Measurements from ENCODE around the gene CTTNBP2NL.
"Not testable (repeated sequence)": the region's sequence is repeated elsewhere in the genome, so short reads cannot be mapped to it uniquely, and the experiment has no call there.

Gene CTTNBP2NL

GRCh38 chr1:112389689-112390088 is 6.3 kb upstream of the CTTNBP2NL start:
- H3K4me3 Mint-ChIP-seq, result no peak overlapping the region
- H3K27ac Mint-ChIP-seq, result no peak overlapping the region
- H3K27me3 Mint-ChIP-seq (ENCODE audit: low read depth), result peaks cover 8% of the 10 kb centered on the region
- no peaks in the 10 kb centered on the region for H3K36me3 Mint-ChIP-seq (ENCODE audit: low read depth)
- no peak for TF ChIP-seq CTCF (IDR thresholded peaks at IDR 0.05; ENCODE audit: unreplicated experiment in 3 of 3)
- peaks cover 20% of the 10 kb centered on the region for H3K4me1 Mint-ChIP-seq
- H3K9me3 Mint-ChIP-seq, result no peaks in the 10 kb centered on the region

GRCh38 chr1:112390335-112390734 is 5.7 kb upstream of the CTTNBP2NL start:
- H3K4me3 Mint-ChIP-seq, result peak overlapping the region in 2 of 3 experiments; percentile 11 to 15
- not testable (repeated sequence) for H3K27me3 Mint-ChIP-seq (ENCODE audit: low read depth); H3K9me3 Mint-ChIP-seq; H3K36me3 Mint-ChIP-seq (ENCODE audit: low read depth)
- H3K27ac Mint-ChIP-seq, result peak overlapping the region in 1 of 3 experiments; percentile 86
- H3K4me1 Mint-ChIP-seq, result peaks cover 26% of the 10 kb centered on the region

- peaks cover 8% of the 10 kb centered on the region for H3K27me3 Mint-ChIP-seq (ENCODE audit: low read depth)
- H3K9me3 Mint-ChIP-seq, result no peaks in the 10 kb centered on the region
- no peaks in the 10 kb centered on the region for H3K36me3 Mint-ChIP-seq (ENCODE audit: low read depth)
- peak overlapping the region; percentile 75 to 96 (median 86) for H3K27ac Mint-ChIP-seq
- H3K4me1 Mint-ChIP-seq, result peaks cover 32% of the 10 kb centered on the region
- TF ChIP-seq CTCF (IDR thresholded peaks at IDR 0.05; ENCODE audit: unreplicated experiment in 3 of 3), result peak; percentile 90 to 96 (median 92)
- H3K4me3 Mint-ChIP-seq, result peak overlapping the region; percentile 87 to 90 (median 89)
Measured at GRCh38 chr1:112390775-112391602, 5.0 kb upstream of the CTTNBP2NL start.

GRCh38 chr1:112391603-112391940 is 4.4 kb upstream of the CTTNBP2NL start:
- TF ChIP-seq CTCF (IDR thresholded peaks at IDR 0.05; ENCODE audit: unreplicated experiment in 3 of 3), result no peak
- H3K4me1 Mint-ChIP-seq, result peaks cover 32% of the 10 kb centered on the region
- H3K27ac Mint-ChIP-seq, result peak overlapping the region in 2 of 3 experiments; percentile 86 to 96
- H3K9me3 Mint-ChIP-seq, result no peaks in the 10 kb centered on the region
- no peaks in the 10 kb centered on the region for H3K36me3 Mint-ChIP-seq (ENCODE audit: low read depth)
- peak overlapping the region; percentile 87 to 90 (median 89) for H3K4me3 Mint-ChIP-seq
- H3K27me3 Mint-ChIP-seq (ENCODE audit: low read depth), result peaks cover 8% of the 10 kb centered on the region

- TF ChIP-seq CTCF (IDR thresholded peaks at IDR 0.05; ENCODE audit: unreplicated experiment in 3 of 3), result no peak
- H3K27me3 Mint-ChIP-seq (ENCODE audit: low read depth), result no peaks in the 10 kb centered on the region
- no peaks in the 10 kb centered on the region for H3K36me3 Mint-ChIP-seq (ENCODE audit: low read depth)
- peak overlapping the region; percentile 83 to 96 (median 95) for H3K27ac Mint-ChIP-seq
- peaks cover 51% of the 10 kb centered on the region for H3K4me1 Mint-ChIP-seq
- H3K9me3 Mint-ChIP-seq, result no peaks in the 10 kb centered on the region
- peak overlapping the region; percentile 45 to 73 (median 59) for H3K4me3 Mint-ChIP-seq
Measured at GRCh38 chr1:112393631-112393974, 2.4 kb upstream of the CTTNBP2NL start.

- Mint-ChIP-seq H3K9me3 (no peaks in the 10 kb centered on the region), H3K27ac (peak overlapping the region; percentile 76 to 96 (median 95)), H3K27me3 (ENCODE audit: low read depth) (no peaks in the 10 kb centered on the region), H3K36me3 (ENCODE audit: low read depth) (no peaks in the 10 kb centered on the region), H3K4me3 (peak overlapping the region; percentile 45 to 71 (median 56)), H3K4me1 (peaks cover 57% of the 10 kb centered on the region)
- TF ChIP-seq CTCF (IDR thresholded peaks at IDR 0.05; ENCODE audit: unreplicated experiment in 3 of 3), result no peak
Measured at GRCh38 chr1:112394743-112395062, 1.3 kb upstream of the CTTNBP2NL start.

Measured in nephron (organoid).